NCI-H1930 (cell line): ENCODE data around the gene SIPA1L2.
A peak's percentile ranks its signal among the peaks of the same experiment; 100 is the strongest.

ENCODE experiments used
- DNase-seq, 2 experiments: peaks; one replicate each; lab custom pipeline; 2025; lab: John Stamatoyannopoulos, UW

SIPA1L2 gene, protein sequence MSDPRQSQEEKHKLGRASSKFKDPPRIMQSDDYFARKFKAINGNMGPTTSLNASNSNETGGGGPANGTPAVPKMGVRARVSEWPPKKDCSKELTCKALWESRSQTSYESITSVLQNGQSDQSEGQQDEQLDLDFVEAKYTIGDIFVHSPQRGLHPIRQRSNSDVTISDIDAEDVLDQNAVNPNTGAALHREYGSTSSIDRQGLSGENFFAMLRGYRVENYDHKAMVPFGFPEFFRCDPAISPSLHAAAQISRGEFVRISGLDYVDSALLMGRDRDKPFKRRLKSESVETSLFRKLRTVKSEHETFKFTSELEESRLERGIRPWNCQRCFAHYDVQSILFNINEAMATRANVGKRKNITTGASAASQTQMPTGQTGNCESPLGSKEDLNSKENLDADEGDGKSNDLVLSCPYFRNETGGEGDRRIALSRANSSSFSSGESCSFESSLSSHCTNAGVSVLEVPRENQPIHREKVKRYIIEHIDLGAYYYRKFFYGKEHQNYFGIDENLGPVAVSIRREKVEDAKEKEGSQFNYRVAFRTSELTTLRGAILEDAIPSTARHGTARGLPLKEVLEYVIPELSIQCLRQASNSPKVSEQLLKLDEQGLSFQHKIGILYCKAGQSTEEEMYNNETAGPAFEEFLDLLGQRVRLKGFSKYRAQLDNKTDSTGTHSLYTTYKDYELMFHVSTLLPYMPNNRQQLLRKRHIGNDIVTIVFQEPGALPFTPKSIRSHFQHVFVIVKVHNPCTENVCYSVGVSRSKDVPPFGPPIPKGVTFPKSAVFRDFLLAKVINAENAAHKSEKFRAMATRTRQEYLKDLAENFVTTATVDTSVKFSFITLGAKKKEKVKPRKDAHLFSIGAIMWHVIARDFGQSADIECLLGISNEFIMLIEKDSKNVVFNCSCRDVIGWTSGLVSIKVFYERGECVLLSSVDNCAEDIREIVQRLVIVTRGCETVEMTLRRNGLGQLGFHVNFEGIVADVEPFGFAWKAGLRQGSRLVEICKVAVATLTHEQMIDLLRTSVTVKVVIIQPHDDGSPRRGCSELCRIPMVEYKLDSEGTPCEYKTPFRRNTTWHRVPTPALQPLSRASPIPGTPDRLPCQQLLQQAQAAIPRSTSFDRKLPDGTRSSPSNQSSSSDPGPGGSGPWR (N-terminal part only)

DNA sequence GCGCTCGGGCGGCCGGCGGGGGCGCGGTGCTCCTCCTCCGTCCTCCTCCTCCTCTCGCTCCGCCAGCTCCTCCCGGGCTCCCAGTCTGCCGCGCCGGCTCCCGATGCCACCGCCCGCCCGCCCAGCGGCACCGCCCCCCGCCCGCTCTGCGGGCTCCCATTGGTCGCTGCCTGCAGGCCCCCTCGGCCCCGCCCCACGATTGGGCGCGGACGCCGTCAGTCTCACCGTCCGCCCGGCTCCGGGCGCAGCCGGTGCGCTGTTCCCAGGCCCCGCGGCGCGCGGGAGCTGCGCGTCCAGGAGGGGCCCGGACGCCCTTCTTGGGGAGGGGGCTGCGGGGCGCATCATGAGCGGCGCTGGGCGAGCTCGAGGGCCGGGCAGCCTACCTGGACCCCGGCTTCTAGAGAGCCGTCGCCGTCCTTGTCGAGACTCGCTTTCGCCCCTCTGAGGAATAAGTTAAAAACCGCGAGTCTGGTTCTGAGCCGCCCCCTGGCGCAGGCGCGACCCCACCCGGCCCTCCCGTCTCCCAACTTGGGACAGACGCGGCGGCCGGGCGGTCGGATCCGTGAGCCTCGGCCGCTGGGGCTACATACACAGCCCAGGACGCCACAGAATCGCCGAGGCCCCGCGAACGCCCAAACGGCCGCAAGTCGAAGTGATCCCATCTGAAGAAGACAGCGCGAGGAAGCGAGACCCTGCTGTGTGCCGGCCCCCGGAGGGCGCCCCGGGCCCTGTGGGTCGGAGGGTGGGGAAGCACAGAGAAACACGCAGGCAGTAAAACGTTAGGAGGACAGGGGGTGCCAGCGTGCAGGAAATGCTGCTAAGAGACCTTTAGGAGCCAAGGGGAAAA is at the start of gene SIPA1L2:
Gene SIPA1L2, minus strand, starts transcription at position 87 of the 847 bp plus-strand sequence. CDS start 114,794 bp downstream, outside the sequence.
- peak; percentile 84 to 93 for DNase-seq

DNA sequence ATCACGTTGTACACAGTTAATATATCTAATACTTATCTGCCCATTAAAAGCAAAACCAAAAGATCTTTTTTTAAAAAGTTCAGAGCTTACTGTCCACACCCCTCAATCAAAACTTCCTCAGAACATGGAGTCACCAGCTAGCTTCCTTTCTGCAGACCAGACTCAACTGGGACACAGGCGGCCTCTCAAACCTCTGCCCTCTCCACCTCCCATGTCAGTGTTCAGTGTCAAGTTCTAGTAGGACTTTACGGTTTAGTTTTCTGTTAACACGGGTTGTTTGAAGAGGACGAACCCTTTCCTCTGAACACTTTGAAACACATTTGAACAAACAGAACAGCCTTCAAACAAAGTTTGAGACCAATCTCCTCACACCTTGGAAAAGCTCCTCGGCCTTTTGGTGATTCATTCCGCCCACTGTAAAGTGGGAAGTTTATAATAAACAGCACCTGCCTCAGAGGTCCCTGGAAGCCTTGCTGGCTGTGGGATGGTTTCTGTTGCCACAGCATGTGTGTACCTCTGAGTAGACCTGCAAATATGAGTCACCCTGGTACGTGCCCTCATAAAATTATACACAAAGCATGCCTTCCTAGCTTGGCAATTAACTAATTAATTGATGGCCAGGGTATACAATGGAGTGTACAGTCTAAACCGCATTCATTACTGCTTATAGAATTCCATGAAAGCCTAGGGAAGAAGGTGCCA is 48.4 kb upstream of the SIPA1L2 start:
- DNase-seq: peak in 1 of 2 experiments; percentile 44

DNA sequence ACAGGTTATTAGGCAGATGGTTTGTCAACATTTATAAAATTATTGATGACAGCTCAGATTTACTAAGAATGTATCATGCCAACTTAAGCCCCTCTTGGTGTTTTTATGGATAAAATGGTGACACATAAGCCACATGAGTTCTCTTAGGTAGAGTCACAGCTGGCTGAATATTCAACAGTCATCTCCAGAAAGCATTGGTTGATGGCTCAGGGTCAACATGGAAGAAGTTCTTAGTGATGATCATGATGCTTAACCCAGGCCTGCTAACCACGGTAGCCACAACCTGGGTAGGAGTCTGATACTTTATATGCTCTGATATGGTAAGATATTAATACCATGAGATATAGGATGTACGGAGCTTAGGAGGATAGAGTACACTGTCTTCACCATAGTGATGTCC is 46.4 kb upstream of the SIPA1L2 start:
- no peak for DNase-seq

DNA sequence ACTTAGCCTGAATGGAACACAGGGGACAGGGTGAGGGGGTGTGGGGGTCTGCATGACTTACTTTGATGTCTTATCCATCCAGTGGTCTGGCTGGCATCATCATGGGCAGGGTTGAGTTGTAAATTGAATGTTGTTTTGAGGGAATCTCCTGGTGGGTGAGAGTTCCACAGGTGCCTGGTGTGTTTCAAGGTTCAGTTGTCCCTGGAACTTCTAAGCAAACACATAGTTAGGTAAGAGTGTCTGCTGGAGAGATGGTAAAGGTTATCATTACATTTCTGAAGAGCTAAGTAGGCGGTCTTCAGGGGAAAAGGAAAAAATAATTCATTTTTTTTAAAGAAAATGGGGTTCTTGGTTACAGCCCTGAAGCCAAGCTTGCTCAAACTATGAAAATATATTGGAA is 46.0 kb upstream of the SIPA1L2 start:
- DNase-seq: no peak

DNA sequence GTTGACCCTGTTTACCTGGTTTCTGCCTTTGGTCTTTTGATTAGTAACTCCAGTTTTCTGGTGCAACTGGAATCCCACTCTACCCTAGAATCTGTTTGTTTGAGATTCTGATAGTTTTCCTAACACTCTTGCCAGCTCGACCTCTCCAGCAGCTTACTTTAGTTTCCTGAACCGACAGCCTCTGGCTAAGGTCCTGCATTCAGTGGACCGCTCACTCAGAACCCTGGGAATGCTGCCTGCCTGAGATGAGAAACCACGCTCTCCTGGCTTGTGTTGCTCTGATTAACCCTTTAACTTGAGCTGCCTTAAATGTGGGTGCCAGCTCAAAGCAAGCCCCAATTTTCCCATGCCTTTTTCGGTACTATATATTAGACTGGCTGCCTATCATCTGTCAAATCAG is 45.3 kb upstream of the SIPA1L2 start:
- DNase-seq: no peak

DNA sequence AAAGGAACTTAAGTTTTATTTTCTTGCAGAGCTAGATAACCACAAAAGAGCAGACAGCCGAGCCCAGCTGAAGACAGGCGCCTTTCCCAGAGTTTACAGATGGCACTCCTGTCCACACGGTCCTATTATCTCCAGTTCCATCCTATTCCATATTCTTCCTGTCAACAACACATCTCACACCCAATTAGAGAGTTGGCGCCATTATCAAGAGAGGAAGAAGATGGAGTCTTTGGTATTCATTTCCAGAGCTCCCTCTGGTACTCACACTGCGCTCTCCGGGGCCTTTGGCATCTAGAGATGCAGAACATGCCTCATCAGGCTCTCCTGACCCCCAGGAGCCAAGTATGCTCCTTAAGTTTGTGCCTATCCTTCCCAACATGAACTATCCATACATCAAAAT is 43.3 kb upstream of the SIPA1L2 start:
- no peak for DNase-seq

DNA sequence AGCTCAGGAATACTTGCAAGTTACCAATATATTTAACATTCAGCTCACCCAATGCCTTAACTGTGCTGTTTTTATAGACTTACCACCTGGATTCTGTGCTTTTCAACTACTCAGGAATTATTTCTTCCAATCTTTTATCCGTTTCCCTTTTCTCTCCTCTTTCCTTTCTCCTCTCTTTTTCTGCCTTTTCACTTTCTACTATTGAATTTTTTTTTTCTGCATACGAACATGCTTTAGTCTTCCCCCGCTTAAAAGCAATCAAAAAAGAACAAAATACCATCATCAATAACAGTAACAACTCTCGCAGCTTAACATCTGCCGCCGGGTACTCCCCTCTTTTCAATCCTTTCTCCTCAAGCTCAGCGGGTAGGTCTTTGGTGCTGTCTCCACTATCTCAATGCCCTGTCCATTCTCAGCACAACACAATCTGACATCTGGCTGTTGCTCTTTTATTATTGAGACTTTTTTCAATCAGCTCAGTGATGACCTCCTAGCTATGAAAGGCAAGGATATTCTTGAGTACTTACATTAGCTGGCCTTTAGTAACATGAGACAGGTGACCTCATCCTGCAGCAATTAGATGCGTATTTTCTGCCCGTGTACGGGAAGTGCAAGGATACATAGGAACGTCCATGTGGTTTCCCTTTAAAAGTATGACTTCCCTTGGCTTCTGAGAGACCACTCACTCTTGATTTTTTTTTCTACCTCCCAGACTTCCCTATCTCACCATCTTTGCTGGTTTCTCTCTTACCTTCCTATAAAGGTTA is 40.2 kb upstream of the SIPA1L2 start:
- DNase-seq: no peak

DNA sequence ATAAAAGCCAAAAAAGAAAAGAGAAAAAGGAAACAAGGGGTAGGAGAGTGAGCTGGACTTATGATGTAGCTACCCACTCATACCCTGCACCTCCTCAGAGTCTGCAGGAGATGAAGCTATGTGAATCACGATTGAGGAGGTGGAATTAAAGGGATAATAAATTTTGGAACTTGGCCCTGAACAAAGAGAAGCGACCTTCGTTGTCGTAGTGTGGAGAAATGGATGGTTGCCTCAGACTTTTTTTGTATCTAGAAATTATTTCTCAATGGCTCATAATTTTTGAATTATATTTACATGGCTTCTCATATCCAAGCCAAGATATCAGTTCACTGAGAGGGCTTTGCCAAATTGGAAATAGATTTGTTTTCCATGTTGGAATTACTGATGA is 37.8 kb upstream of the SIPA1L2 start:
- DNase-seq: no peak

DNA sequence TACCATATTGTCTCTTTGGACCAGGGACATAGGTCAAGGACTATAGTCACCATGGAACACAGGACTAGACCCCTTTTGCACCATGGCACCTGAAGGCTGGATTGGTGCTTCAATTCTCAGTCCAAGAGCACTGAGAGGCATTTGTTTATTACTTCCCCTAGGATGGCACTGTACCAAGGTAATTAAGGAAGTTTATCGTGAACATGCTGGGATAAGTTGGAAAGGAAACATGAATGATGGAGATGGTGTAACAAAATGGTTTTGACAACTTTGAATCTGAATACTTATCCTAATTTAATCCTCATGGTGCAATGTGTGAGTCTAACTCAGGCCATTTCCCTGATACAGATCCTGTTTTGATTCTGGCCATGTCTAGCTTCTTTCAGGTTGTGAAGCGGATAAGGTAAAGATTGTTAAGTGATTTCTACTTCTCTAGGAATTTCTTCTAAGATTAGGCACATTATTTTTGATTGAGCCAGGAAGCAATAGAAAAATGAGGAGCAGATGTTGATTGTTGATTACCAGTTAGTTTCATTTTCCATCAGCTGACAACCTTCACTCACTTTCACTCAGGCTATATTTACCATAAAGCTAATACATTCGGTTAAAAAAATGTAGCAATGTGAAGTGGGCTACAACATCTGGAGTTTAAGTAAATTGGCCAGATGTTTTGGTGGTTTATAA is 37.3 kb upstream of the SIPA1L2 start:
- no peak for DNase-seq

DNA sequence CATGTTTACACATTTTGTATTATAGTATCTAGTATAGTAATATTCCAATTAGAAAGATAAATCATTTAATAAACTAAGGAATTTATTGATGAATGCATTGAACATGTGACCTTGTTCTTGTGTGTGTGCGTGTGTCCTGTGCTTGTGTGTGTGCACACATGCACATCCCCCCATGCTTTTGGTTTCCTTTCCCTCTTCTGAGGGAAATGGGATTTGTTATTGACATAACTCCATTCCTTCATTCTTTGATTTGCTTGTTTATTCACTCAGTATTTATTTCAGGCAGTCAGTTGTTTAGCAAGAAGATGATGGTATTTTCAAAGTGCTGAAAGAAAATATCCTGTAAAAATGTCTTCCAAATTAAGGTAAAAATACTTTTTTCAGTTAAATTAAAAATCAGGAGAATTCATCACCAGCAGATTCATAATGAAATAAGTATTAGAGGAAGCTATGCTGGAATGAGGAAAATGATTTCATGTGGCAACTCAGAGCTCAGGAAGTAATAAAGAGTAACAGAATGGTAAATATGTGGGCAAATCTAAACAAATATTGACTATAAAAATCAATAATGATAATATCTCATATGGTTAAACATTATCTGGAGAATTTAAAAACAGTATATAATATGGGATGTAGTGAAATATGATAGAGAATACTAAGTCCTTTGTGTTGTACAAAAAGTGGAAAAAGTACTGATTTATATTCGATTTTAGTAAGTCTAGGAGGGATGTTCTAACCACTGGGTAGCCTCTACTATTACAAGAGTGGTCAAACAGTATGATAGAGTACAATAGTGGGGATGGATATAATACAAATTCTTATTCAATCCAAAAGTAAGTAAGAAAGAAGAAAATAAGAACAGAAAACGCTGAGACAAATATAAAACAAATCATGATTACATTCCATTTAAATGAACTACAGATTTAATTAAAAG is 35.2 kb upstream of the SIPA1L2 start:
- DNase-seq: no peak

DNA sequence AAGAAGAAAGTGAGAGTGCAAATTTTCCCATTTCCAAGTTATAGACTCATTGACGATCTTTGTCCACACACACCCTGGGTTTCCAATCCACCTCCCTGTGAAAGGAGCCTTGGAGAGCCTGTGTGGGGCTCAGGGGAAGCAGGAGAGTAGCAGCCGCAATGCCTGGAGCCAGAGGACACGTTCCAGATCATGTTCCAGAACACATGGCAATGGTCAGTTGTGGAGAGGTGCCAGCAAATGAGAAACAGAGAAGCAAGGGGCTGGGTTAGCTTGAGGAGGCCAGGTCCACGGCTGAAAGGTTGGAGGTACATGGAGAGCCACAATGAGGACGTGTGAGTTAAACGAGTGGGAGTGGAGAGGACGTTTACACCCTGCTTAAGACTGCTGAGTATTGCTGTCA is 33.0 kb upstream of the SIPA1L2 start:
- DNase-seq: no peak

DNA sequence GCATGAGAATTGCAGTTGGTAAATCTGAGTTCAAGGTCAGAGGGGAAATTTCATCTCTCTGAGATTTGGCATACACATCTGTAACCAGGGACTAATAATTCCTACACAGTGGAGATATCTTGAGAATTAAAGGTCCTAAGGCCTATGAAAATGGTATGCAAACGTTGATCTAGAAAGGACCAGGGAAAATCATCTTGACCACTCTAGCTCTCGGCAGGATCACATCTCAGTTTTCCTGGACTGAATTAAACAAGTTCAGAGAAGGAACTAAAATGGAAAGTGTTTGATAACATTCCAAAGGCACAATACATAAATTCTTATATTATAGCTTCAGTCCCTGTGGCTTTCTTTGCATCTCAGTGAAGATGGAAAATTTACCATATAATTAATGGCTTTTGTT is 28.5 kb upstream of the SIPA1L2 start:
- DNase-seq: no peak

DNA sequence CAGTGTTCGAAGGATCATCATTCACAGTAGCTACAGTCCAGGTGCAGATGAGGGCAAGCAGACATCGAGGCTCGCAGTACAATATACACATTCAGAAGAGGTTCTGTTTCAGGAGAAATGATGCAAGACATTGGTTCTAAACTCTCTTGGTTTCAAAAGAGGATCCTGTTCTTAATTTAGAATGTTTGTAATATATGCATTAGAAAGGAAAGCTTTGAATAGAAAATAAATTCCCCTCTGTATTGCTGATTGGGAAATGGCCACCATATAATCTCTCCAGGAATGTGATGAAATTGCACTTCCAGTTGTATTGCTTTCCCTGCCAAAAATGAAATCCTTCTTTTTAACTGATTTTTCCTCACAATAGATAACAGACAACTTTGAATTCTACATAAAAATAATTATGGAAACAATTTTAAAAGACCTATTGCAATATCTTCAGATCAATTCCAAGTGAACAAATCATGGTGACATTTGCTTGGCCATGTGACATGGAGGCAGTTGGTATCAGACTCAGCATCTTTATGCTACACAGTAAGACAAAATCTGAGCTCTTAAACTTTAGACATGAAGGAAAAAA is 27.6 kb upstream of the SIPA1L2 start:
- no peak for DNase-seq

DNA sequence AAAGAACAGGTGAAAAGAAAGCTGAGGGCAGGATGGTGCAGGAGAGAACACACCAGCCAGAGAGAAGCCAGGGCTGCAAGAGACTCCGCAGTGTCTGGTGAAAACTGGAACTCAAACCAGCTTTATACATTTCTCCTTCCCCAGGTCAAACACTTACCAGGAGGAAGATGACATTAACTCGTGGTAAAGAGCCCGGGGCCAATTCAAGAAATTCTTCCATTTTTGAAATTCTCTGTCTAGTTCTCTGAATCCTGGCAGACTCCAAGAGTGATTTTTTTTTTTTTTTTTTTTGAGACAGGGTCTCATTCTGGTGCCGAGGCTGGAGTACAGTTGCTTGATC is 25.8 kb upstream of the SIPA1L2 start:
- no peak for DNase-seq

DNA sequence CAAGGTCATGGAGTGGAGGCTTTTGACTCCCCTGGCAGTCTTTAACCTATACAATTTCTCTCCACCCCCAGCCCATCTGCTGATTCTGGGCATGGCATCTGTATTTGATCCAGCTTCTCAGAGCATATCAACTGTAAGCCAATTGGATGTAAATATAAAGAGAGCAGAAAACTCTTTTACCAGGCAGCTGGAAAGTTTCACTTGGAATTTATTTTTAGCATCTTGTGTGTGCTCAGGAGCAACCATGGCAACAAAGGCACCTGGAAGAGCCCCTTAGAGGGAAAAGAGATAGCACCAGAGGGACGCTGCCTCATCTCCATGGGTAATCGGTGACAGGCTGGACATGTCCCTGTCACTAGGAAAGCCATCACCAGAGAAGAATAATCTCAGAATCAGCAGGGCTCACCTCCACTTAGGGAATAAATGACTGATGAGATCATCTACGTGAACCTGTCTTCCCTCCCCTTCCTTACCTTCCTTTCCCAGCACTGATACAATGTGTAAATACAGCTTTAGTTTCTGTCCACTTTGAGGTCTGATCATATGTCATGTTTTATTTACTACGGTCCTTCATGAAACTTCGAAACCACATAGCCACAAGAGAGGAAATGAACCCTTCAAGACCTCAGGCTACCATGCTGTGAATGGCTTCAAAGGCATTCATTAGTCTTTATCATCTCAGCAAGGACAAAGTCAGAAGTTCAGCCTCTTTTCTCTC is 25.3 kb upstream of the SIPA1L2 start:
- no peak for DNase-seq

DNA sequence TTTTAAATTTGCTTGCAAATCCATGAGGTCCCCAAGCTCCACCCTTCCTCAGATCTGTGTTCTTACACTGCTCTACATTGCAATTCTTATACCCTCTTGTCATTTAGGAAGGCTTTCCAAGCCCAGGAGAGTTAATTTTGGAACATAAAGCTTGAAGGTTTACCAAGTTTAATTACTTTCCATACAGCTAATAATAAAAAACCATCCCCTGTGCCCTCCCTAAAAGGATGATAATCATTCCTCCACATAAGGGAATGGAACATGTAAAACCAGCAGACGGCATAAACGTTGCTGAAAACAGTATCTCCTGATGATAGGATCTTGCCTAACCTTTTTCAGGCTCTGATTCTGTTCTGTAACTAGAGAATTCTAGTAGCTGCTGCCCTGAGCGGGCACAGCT is 23.9 kb upstream of the SIPA1L2 start:
- no peak for DNase-seq

DNA sequence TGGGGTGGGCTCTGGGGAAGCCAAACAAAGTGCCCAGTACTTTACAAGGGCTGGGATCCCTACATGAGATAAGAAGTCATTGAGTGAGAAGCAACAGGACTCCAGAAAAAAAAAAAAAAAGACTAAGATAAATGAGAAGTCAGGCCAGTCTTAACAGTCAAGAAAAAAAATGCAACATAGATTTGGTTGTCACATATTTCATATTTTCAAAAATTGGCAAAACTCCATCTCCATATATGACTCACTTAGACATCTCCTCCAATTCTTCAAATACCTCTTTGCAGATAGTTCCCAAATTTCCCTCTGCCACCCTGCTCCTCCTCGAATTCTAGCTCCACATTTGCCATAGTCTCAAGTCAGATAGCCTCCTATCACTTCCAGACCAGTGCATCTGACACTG is 20.9 kb upstream of the SIPA1L2 start:
- DNase-seq: no peak

DNA sequence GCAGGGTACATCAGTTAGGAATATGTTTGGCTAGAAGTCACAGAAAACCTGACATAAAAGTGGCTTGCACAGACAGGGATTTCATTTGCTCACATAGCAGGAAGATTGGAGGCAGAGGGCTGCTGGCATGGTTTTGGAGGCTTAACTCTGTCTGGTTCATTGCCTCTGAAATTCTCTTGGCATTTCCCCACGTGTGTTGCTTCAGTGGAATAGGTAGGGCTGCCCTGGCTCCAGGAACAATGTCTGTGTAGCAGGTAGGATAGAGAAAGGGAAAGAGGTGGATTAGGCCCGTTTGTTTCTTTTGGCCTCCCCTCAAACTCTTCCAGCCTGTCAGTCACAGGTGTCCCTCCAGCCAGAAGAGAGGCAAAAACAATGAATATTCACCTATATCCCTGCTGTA is 20.5 kb upstream of the SIPA1L2 start:
- no peak for DNase-seq
